RPMI8226 (cell line): ENCODE measurements around the gene RPTOR.
A peak's percentile ranks its signal among the peaks of the same experiment; 100 is the strongest.
"Not testable (repeated sequence)": the region's sequence is repeated elsewhere in the genome, so short reads cannot be mapped to it uniquely, and the experiment has no call there.

ENCODE experiments used
- DNase-seq: peaks from one replicate; pipeline ENCODE4 v3.0.0-alpha.2; 2015

Gene RPTOR

GRCh38 chr17:80544655-80545498 is at the start of gene RPTOR:
RPTOR (plus strand) TSS chr17:80544838; CDS start chr17:80545630, 792 bp downstream.
- DNase-seq, result peak; percentile 91

GRCh38 chr17:80497726-80498241 is 46.9 kb upstream of the RPTOR start:
- no peak for DNase-seq

- no peak for DNase-seq
Measured at GRCh38 chr17:80498242-80498919, 46.3 kb upstream of the RPTOR start.

GRCh38 chr17:80498920-80499410 is 45.7 kb upstream of the RPTOR start:
- no peak for DNase-seq

- no peak for DNase-seq
Measured at GRCh38 chr17:80499560-80499959, 45.1 kb upstream of the RPTOR start.

- no peak for DNase-seq
Measured at GRCh38 chr17:80499961-80500665, 44.5 kb upstream of the RPTOR start.

GRCh38 chr17:80501741-80502577 is 42.7 kb upstream of the RPTOR start:
- DNase-seq, result no peak

- DNase-seq, result no peak
Measured at GRCh38 chr17:80502578-80502877, 42.1 kb upstream of the RPTOR start.

- DNase-seq, result no peak
Measured at GRCh38 chr17:80503031-80503430, 41.6 kb upstream of the RPTOR start.

- no peak for DNase-seq
Measured at GRCh38 chr17:80503921-80504320, 40.7 kb upstream of the RPTOR start.

GRCh38 chr17:80504686-80505413 is 39.8 kb upstream of the RPTOR start:
- DNase-seq, result no peak

GRCh38 chr17:80507177-80507576 is 37.5 kb upstream of the RPTOR start:
- not testable (repeated sequence) for DNase-seq

GRCh38 chr17:80507965-80508364 is 36.7 kb upstream of the RPTOR start:
- no peak for DNase-seq

- no peak for DNase-seq
Measured at GRCh38 chr17:80509311-80509710, 35.3 kb upstream of the RPTOR start.

- no peak for DNase-seq
Measured at GRCh38 chr17:80510132-80510531, 34.5 kb upstream of the RPTOR start.

- DNase-seq, result no peak
Measured at GRCh38 chr17:80510772-80511171, 33.9 kb upstream of the RPTOR start.

GRCh38 chr17:80511222-80512180 is 33.1 kb upstream of the RPTOR start:
- DNase-seq, result no peak

GRCh38 chr17:80512233-80512632 is 32.4 kb upstream of the RPTOR start:
- DNase-seq, result no peak

- DNase-seq, result no peak
Measured at GRCh38 chr17:80513201-80513600, 31.4 kb upstream of the RPTOR start.

- no peak for DNase-seq
Measured at GRCh38 chr17:80513892-80514291, 30.7 kb upstream of the RPTOR start.
